ENCODE measurements around the gene RBM38.
A peak's percentile ranks its signal among the peaks of the same experiment; 100 is the strongest.

The RBM38 gene

DNA sequence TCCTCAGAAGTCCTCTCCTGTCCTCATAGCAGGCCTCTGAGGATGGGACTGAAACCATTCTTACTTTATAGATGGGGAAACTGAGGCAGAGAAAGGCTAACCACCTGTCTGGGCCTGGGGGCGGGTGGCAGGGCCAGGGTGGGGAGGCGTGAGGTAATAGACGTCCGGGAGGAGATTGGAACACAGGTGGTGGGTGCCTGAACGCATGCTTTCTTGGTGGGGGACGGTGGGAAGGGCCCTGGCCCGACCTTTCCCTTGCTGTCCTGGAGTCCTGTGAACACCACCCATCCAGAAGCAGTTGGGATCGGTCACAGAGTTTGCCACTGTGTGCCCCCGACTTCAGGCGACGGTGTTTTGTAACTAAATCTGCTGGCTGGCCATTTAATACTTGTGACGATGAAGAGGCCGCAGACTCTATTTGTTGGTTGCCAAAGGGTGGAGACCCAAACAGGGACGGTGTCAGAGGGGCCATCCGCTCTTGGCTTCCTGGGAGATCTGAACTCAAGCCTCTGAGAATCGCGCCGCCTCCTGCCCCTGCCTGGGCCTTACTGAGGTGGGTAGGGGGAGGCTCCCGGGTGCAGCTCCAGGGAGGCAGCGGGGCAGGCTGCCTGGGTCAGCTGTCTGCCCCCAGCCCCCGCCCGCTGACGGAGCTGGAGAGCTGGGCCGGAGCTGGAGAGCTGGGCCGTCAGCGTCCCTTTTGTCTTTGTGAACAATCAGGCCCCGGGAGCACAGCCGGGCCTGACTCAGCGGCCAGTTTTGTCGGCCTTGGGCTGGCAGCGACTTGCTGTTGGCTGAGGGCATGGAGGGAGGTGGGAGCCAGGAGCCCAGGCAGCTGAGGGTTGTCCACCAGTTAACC, 4.1 kb downstream of the RBM38 start:
- TF ChIP-seq, protein P1, sequence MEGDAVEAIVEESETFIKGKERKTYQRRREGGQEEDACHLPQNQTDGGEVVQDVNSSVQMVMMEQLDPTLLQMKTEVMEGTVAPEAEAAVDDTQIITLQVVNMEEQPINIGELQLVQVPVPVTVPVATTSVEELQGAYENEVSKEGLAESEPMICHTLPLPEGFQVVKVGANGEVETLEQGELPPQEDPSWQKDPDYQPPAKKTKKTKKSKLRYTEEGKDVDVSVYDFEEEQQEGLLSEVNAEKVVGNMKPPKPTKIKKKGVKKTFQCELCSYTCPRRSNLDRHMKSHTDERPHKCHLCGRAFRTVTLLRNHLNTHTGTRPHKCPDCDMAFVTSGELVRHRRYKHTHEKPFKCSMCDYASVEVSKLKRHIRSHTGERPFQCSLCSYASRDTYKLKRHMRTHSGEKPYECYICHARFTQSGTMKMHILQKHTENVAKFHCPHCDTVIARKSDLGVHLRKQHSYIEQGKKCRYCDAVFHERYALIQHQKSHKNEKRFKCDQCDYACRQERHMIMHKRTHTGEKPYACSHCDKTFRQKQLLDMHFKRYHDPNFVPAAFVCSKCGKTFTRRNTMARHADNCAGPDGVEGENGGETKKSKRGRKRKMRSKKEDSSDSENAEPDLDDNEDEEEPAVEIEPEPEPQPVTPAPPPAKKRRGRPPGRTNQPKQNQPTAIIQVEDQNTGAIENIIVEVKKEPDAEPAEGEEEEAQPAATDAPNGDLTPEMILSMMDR (conservative IDR thresholded peaks at IDR 0.05; ENCODE audit: low read depth): no peak
- ChIA-PET CTCF (interaction anchor here (0.6 to 2.1 kb wide), 2 partner anchors 14 to 103 kb away, joined by 5 to 8 read pairs; no protein-coding TSS in a partner anchor), POLR2A (ENCODE audit: low non-redundant PET) (no interaction called here)
- peak overlapping the region; percentile 73 for H3K27ac ChIP-seq
- DNase-seq (ENCODE audit: low spot score): peak; percentile 76

DNA sequence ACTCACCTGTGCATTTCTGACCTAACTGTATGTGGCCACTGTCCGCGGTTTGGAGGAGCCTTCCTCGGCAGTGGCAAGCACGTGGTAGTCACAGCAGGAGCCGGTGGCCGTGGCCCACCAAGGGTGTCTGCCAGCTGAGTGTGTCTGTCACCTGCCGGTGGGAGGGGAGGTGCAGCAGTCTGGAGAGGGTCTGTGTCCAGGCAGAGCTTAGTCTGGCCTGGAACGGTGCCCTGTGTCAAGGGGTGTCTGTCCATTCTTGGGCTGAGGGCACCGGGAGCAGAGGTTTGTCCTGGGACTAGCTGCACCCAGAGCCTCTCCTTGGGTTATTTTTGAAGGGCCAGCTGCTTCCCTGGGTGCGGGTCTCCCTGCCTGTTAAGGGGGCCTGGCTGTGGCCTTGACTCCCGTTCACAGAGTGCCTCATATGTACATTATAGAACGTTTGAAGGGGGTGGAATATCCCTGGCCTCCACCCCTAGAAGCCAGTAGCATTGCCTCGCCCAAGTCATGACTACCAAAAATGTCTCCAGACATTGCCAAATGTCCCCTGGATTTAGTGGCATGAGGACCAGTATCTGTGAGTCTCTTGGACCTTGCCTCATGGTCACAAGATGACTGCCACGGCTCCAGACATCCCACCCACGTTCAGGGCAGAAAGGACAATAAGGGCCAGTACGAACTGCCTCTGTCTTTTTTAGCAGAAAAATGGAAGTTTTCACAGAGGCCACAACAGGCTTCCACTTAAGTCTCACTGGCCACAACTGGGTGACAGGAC, 5.2 kb downstream of the RBM38 start:
- POLR2A ChIA-PET (ENCODE audit: low non-redundant PET): no interaction called here
- no peak for DNase-seq (ENCODE audit: low spot score)
- H3K27ac ChIP-seq: peak overlapping the region; percentile 73
- CTCF ChIA-PET: no interaction called here
- TF ChIP-seq, protein P1 (conservative IDR thresholded peaks at IDR 0.05; ENCODE audit: low read depth): no peak

DNA sequence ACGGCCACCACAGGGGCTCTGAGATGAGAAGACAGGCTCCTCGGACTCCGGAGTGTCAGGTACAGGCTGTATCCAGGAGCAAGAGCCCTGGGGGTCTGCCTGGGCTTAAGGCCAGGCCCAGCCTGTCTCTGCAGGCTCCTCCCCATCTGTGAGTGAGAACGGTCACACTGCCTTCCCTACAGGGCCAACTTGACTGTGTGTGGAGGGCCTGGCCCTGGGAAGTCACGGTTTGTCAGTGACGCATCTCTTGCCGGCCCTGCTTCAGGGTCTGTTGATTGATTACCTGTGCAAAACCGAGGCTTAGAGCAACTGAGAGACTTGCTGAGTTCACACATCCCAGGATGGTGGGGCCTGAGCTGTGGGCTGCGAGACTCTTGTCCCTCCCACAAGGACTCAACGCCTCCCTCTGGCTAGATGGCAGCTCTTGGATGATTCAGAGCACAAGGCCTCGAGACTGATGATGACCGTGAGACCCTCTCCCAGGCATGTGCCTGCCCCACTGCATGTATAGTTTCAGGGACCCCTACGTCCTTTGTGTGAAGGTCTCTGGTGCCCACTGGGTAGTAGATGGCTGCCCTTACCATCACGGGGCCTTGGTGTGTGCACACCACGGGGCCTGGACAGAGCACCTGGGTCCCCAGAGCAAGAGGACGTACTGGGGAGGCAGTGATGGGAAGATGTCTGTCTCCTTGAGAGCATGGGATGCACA, 5.9 kb downstream of the RBM38 start:
- H3K27ac ChIP-seq: no peak overlapping the region
- no peak for DNase-seq (ENCODE audit: low spot score)
- TF ChIP-seq, protein P1 (conservative IDR thresholded peaks at IDR 0.05; ENCODE audit: low read depth): no peak
- POLR2A ChIA-PET (ENCODE audit: low non-redundant PET): no interaction called here
- CTCF ChIA-PET: interaction anchor here (0.6 to 2.1 kb wide), 2 partner anchors 14 to 98 kb away, joined by 3 to 8 read pairs; no protein-coding TSS in a partner anchor

DNA sequence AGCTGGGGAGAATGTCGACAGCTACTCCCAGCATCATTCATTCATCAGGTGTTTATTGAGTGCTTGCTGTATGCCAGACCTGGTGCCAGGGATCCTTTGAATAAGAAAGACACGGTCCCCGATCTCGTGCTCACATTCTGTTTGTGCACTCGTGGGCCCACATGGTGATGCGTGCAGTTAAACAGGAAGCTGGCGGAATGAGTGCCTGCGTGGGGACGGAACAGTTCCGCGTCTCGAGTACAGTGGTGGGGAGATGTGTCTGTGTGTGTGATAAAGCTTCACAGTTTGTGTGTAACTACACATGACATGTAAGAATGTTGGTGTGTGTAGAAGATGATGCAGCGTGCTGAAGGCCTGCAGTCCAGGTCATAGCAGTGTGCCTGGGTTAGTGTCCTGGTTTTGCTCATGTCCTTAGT, 6.5 kb downstream of the RBM38 start:
- TF ChIP-seq, protein P1 (conservative IDR thresholded peaks at IDR 0.05; ENCODE audit: low read depth): no peak
- no peak overlapping the region for H3K27ac ChIP-seq
- ChIA-PET POLR2A (ENCODE audit: low non-redundant PET) (no interaction called here), CTCF (interaction anchor here (0.6 to 2.1 kb wide), 4 partner anchors 14 to 98 kb away, joined by 3 to 8 read pairs (median 3); no protein-coding TSS in a partner anchor)
- no peak for DNase-seq (ENCODE audit: low spot score)

DNA sequence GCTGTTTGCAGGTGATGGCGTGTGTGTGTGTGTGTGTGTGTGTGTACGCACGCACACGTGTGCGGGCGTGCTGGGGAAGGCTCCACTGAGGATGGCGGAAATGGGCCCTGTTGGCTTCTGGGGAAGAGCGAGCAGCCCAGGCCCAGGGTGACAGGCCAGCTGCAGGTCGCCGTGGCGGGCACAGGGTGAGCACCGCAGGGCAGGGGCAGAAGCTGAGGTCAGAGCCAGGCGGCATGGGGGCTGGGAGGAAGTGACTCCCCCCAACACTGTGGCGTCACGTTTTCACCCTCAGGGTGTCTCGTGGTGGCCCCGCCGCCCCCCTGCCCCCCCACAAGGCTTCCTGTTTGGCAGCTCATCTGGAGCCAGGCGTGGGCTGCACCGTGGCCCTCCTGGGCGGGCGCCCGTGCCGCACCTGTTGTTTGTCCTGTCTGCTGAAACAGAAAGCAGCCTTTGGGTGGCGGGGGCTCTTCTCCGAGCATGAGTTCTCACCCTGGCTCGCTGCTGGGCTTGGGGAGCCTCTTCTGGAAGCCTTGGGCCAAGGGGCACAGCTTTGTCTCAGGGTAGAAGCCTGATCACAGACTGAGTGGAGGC, 7.1 kb downstream of the RBM38 start:
- CTCF ChIA-PET: interaction anchor here (0.7 to 2.1 kb wide), 3 partner anchors 21 to 97 kb away, joined by 3 to 8 read pairs (median 3); no protein-coding TSS in a partner anchor
- POLR2A ChIA-PET (ENCODE audit: low non-redundant PET): interaction anchor here (1.2 kb wide), 1 partner anchor 38 kb away, joined by 3 read pairs; no protein-coding TSS in a partner anchor
- no peak for DNase-seq (ENCODE audit: low spot score)
- TF ChIP-seq, protein P1 (conservative IDR thresholded peaks at IDR 0.05; ENCODE audit: low read depth): no peak
- H3K27ac ChIP-seq: no peak overlapping the region
